ENCODE measurements around the gene STYXL1. TPM values are rescaled to one million over a fixed set of nuclear protein-coding genes. Genes with fewer than 3 reads are reported as not detected.
"Not testable (repeated sequence)": the region's sequence is repeated elsewhere in the genome, so short reads cannot be mapped to it uniquely, and the experiment has no call there.

STYXL1 gene
- total RNA-seq, 1 donor from 2014 or later = 0.96 TPM

- no peak overlapping the region for H3K4me3 ChIP-seq
- no peak overlapping the region for H3K27ac ChIP-seq
- no peaks in the 10 kb centered on the region for H3K27me3 ChIP-seq
- intact Hi-C loops (cut with DNase I) = no loop called here
- no peak for TF ChIP-seq CTCF (IDR thresholded peaks at IDR 0.05)
- no peaks in the 10 kb centered on the region for H3K9me3 ChIP-seq
- peaks cover 84 to 100% of the 10 kb centered on the region in 2 donors for H3K36me3 ChIP-seq
- DNase-seq (ENCODE audit: low spot score in 2 of 2) = no peak
- H3K4me1 ChIP-seq = no peaks in the 10 kb centered on the region
These were observed 14.5 kb upstream of the STYXL1 start for GRCh38 chr7:76062254-76062653.

GRCh38 chr7:76060842-76061241, 13.0 kb upstream of the STYXL1 start:
- Histone ChIP-seq H3K36me3 (peaks cover 74 to 88% of the 10 kb centered on the region in 2 donors), H3K27me3 (no peaks in the 10 kb centered on the region), H3K9me3 (no peaks in the 10 kb centered on the region), H3K27ac (no peak overlapping the region), H3K4me3 (no peak overlapping the region), H3K4me1 (no peaks in the 10 kb centered on the region)
- intact Hi-C loops (cut with DNase I) = no loop called here
- DNase-seq (ENCODE audit: low spot score in 2 of 2) = no peak
- TF ChIP-seq CTCF (IDR thresholded peaks at IDR 0.05) = no peak

- H3K9me3 ChIP-seq; DNase-seq (ENCODE audit: low spot score in 2 of 2); H3K27ac ChIP-seq; intact Hi-C loops (cut with DNase I); H3K4me1 ChIP-seq; H3K27me3 ChIP-seq; H3K4me3 ChIP-seq: not testable (repeated sequence)
- peaks cover 60 to 81% of the 10 kb centered on the region in 2 donors for H3K36me3 ChIP-seq
These were observed 10.9 kb upstream of the STYXL1 start for GRCh38 chr7:76058745-76059144.

GRCh38 chr7:76057813-76058145, 10.0 kb upstream of the STYXL1 start:
- no peaks in the 10 kb centered on the region for H3K27me3 ChIP-seq
- H3K4me1 ChIP-seq = no peaks in the 10 kb centered on the region
- DNase-seq (ENCODE audit: low spot score in 2 of 2) = no peak
- no peak overlapping the region for H3K27ac ChIP-seq
- TF ChIP-seq CTCF (IDR thresholded peaks at IDR 0.05) = no peak
- no peak overlapping the region for H3K4me3 ChIP-seq
- H3K36me3 ChIP-seq = peaks cover 51 to 77% of the 10 kb centered on the region in 2 donors
- no peaks in the 10 kb centered on the region for H3K9me3 ChIP-seq
- intact Hi-C loops (cut with DNase I) = no loop called here

- H3K9me3 ChIP-seq = no peaks in the 10 kb centered on the region
- H3K36me3 ChIP-seq = peaks cover 51 to 72% of the 10 kb centered on the region in 2 donors
- H3K27me3 ChIP-seq = no peaks in the 10 kb centered on the region
- no peak overlapping the region for H3K4me3 ChIP-seq
- TF ChIP-seq CTCF (IDR thresholded peaks at IDR 0.05) = no peak
- H3K4me1 ChIP-seq = no peaks in the 10 kb centered on the region
- H3K27ac ChIP-seq = no peak overlapping the region
- DNase-seq (ENCODE audit: low spot score in 2 of 2) = no peak
- intact Hi-C loops (cut with DNase I) = no loop called here
These were observed 9.5 kb upstream of the STYXL1 start for GRCh38 chr7:76057103-76057812.

GRCh38 chr7:76056241-76056640, 8.4 kb upstream of the STYXL1 start:
- TF ChIP-seq CTCF (IDR thresholded peaks at IDR 0.05) = no peak
- Histone ChIP-seq H3K9me3 (no peaks in the 10 kb centered on the region), H3K27ac (no peak overlapping the region), H3K4me1 (no peaks in the 10 kb centered on the region), H3K4me3 (no peak overlapping the region), H3K36me3 (peaks cover 49 to 66% of the 10 kb centered on the region in 2 donors), H3K27me3 (no peaks in the 10 kb centered on the region)
- DNase-seq (ENCODE audit: low spot score in 2 of 2) = no peak
- intact Hi-C loops (cut with DNase I) = no loop called here
